CD4-positive, alpha-beta T cell (primary cell): ENCODE results near the gene CHST3. TPM values are rescaled to one million over a fixed set of nuclear protein-coding genes. Genes with fewer than 3 reads are reported as not detected.

Experiments used
- ATAC-seq: fragments of 200-7000 bp; cut with Tn5 transposase; one replicate; pipeline ENCODE4 v1.10.0; 2022; ENCODE audit warnings: mild to moderate bottlenecking; ENCODE audit not compliant: poor library complexity
- CTCF ChIA-PET: fragments of 350-600 bp; sonication (Branson Sonifier 250); formaldehyde crosslinking; loops from one replicate; lab custom pipeline; 2021; ENCODE audit warnings: antibody characterized with exemption, inconsistent platforms; lab: Charles Lee
- POLR2A ChIA-PET: fragments of 350-600 bp; sonication (Branson Sonifier 250); formaldehyde crosslinking; loops from one replicate; lab custom pipeline; 2021; ENCODE audit warnings: antibody characterized with exemption, inconsistent platforms; lab: Charles Lee
- DNase-seq, 14 experiments: peaks; one replicate each; pipeline ENCODE4 v3.0.0-alpha.2; 2013 to 2020; ENCODE audit warnings: mixed read lengths in 2 of 14
- H3K27ac ChIP-seq, 2 donors: one replicate each; pipeline versions ENCODE4 v1.5.1 to v1.7.0; 2013; ENCODE audit warnings: low read length in 2 of 2, low read depth in 1 of 2, mild to moderate bottlenecking in 1 of 2
- H3K27me3 ChIP-seq, 2 experiments: 1 replicate in 1 of 2; 2 replicates in 1 of 2; pipeline versions ENCODE4 v1.6.1 to v1.7.0; 2013; ENCODE audit warnings: low read length in 2 of 2, control low read depth in 1 of 2, mild to moderate bottlenecking in 1 of 2, moderate library complexity in 1 of 2; ENCODE audit not compliant: insufficient read depth in 2 of 2, control insufficient read depth in 1 of 2
- H3K36me3 ChIP-seq: one replicate; pipeline ENCODE4 v1.6.1; 2013; ENCODE audit warnings: low read length, control low read depth; ENCODE audit not compliant: insufficient read depth
- H3K4me1 ChIP-seq: one replicate; pipeline ENCODE4 v1.6.1; 2013; ENCODE audit warnings: low read length, control low read depth; ENCODE audit not compliant: insufficient read depth
- H3K4me3 ChIP-seq: one replicate; pipeline ENCODE4 v1.5.1; 2013; ENCODE audit warnings: mild to moderate bottlenecking, low read length, moderate library complexity
- H3K9me3 ChIP-seq, 2 experiments: 1 replicate in 1 of 2; 2 replicates in 1 of 2; pipeline versions ENCODE4 v1.6.1 to v1.7.0; 2013; ENCODE audit warnings: low read length in 2 of 2, mild to moderate bottlenecking in 2 of 2, control low read depth in 1 of 2, moderate library complexity in 1 of 2; ENCODE audit not compliant: control insufficient read depth in 1 of 2, insufficient read depth in 1 of 2
- H3K27ac Mint-ChIP-seq: one replicate; pipeline ENCODE4 v1.8.0; 2020; ENCODE audit warnings: mixed read lengths
- H3K27me3 Mint-ChIP-seq: one replicate; pipeline ENCODE4 v1.8.0; 2021; ENCODE audit warnings: mixed read lengths
- H3K36me3 Mint-ChIP-seq: one replicate; pipeline ENCODE4 v1.8.0; 2021; ENCODE audit warnings: low read depth, mixed read lengths
- H3K4me1 Mint-ChIP-seq: one replicate; pipeline ENCODE4 v1.8.0; 2021; ENCODE audit warnings: low read depth, mixed read lengths
- H3K4me3 Mint-ChIP-seq: one replicate; pipeline ENCODE4 v1.8.0; 2020; ENCODE audit warnings: mild to moderate bottlenecking, mixed read lengths
- H3K9me3 Mint-ChIP-seq: one replicate; pipeline ENCODE4 v1.8.0; 2020; ENCODE audit warnings: mixed read lengths
- intact Hi-C, 2 experiments: fragments of 100-400 bp; cut with DNase I in 1 of 2; cut with micrococcal nuclease in 1 of 2; formaldehyde crosslinking; loops; one replicate each; pipeline versions ENCODE4 v1.15.1 to v1.9.0; 2023 to 2025; cut with DNase I, micrococcal nuclease
- total RNA-seq, 174 experiments: library from RNA in 2 of 174; stranded (reverse) in 2 of 174; gene quantifications; one replicate each; pipeline ENCODE4 v1.2.3 and lab custom pipeline; 2021 to 2026
- TF ChIP-seq, protein P1 (sequence below): fragments of 200-600 bp; IDR thresholded peaks from one replicate; pipeline ENCODE4 v1.8.0; 2022; ENCODE audit warnings: antibody characterized with exemption, mild to moderate bottlenecking

The CHST3 gene
- total RNA-seq, 2 experiments from 2014 or later = not detected

DNA sequence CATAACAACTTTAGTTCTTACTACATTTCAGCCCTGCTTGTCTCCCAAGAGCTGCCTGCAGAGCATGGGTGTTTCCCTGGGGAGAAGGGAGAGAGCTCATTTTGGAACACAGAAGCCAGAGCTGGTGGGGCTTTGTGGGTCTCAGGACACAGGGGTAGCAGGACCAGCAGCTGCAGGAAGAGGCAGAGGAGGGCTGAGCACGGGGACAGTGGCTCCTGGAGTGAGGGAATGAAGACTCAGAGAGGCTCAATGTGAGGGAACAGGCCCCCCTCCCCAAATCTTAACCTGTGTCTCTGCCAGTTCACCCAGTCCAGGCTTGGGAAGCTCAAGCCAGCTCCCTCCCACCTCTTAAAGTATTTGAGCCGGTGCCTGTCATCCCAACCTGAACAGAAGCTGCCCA, 50.0 kb downstream of the CHST3 start:
- Mint-ChIP-seq H3K27me3 (no peaks in the 10 kb centered on the region), H3K4me1 (no peaks in the 10 kb centered on the region), H3K9me3 (no peaks in the 10 kb centered on the region), H3K27ac (no peak overlapping the region), H3K36me3 (no peaks in the 10 kb centered on the region), H3K4me3 (no peak overlapping the region)
- CTCF ChIA-PET = no interaction called here
- Histone ChIP-seq H3K36me3 (no peaks in the 10 kb centered on the region), H3K4me3 (no peak overlapping the region), H3K27ac (no peak overlapping the region), H3K4me1 (no peaks in the 10 kb centered on the region), H3K9me3 (no peaks in the 10 kb centered on the region), H3K27me3 (no peaks in the 10 kb centered on the region)
- intact Hi-C loops = no loop called here
- TF ChIP-seq, protein P1, sequence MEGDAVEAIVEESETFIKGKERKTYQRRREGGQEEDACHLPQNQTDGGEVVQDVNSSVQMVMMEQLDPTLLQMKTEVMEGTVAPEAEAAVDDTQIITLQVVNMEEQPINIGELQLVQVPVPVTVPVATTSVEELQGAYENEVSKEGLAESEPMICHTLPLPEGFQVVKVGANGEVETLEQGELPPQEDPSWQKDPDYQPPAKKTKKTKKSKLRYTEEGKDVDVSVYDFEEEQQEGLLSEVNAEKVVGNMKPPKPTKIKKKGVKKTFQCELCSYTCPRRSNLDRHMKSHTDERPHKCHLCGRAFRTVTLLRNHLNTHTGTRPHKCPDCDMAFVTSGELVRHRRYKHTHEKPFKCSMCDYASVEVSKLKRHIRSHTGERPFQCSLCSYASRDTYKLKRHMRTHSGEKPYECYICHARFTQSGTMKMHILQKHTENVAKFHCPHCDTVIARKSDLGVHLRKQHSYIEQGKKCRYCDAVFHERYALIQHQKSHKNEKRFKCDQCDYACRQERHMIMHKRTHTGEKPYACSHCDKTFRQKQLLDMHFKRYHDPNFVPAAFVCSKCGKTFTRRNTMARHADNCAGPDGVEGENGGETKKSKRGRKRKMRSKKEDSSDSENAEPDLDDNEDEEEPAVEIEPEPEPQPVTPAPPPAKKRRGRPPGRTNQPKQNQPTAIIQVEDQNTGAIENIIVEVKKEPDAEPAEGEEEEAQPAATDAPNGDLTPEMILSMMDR = no peak
- POLR2A ChIA-PET = no interaction called here
- ATAC-seq (no peak), DNase-seq (no peak)

DNA sequence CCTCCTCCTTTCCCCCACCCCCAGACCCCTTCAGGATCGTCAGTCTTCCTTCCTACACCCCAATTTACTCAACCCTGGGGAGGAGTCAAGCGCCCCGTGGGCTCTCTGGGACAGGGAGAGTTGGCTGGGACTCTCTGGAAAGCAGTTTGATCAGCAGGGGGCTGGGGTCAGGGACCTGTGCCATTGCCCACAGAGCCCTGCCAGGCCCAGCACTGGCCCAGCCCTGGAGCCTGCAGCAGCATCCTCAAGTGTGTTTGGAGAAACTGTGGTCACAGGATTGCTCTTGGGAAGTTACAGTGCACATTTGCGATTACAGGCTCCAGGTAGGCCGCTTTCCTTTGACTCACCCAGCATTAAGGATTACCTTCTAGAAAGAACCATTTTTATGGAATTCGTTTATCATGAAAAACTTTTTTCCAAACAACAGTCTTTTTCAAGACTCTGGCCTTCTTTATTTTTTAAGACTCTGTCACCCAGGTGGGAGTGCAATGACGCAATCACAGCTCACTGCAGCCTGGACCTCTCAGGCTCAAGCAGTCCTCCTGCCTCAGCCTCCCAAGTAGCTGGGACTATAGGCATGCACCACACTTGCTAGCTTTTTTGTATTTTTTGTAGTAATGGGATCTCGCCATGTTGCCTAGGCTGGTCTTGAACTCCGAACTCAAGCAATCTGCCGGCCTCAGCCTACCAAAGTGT, 50.7 kb downstream of the CHST3 start:
- no peak overlapping the region for H3K4me3 Mint-ChIP-seq
- POLR2A ChIA-PET = no interaction called here
- no peak overlapping the region for H3K4me3 ChIP-seq
- no peaks in the 10 kb centered on the region for H3K9me3 Mint-ChIP-seq
- H3K27me3 Mint-ChIP-seq = no peaks in the 10 kb centered on the region
- intact Hi-C loops = no loop called here
- no peaks in the 10 kb centered on the region for H3K36me3 Mint-ChIP-seq
- CTCF ChIA-PET = no interaction called here
- H3K27ac Mint-ChIP-seq = no peak overlapping the region
- no peaks in the 10 kb centered on the region for H3K36me3 ChIP-seq
- no peak for DNase-seq
- H3K27me3 ChIP-seq = no peaks in the 10 kb centered on the region
- no peaks in the 10 kb centered on the region for H3K4me1 Mint-ChIP-seq
- H3K4me1 ChIP-seq = no peaks in the 10 kb centered on the region
- no peaks in the 10 kb centered on the region for H3K9me3 ChIP-seq
- no peak overlapping the region for H3K27ac ChIP-seq
- TF ChIP-seq, protein P1 = no peak
- no peak for ATAC-seq

DNA sequence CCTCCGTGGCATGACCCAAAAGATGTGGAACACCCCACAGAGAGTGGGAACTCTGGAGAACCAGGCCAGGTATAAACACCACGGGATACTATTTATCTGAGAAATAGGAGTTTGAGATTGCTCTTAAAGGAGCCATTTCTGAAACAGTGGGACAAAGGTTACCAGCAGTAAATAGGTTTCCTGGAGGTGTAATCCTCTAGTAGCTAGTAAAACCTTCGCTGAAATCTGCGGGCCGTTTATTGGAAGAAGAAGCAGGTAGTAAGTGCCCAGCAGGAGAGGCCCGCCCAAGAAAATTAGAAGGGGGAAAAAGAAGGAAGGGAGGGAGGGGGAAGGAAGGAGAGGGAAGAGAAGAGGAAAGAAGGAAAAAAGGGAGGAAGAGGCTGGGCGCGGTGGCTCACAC, 51.6 kb downstream of the CHST3 start:
- intact Hi-C loops = no loop called here
- H3K4me3 ChIP-seq = no peak overlapping the region
- ATAC-seq (no peak), DNase-seq (no peak)
- no peaks in the 10 kb centered on the region for H3K4me1 ChIP-seq
- Mint-ChIP-seq H3K27ac (no peak overlapping the region), H3K36me3 (no peaks in the 10 kb centered on the region), H3K9me3 (no peaks in the 10 kb centered on the region), H3K4me3 (no peak overlapping the region), H3K27me3 (no peaks in the 10 kb centered on the region), H3K4me1 (no peaks in the 10 kb centered on the region)
- ChIA-PET CTCF (no interaction called here), POLR2A (no interaction called here)
- H3K9me3 ChIP-seq = no peaks in the 10 kb centered on the region
- H3K27me3 ChIP-seq = no peaks in the 10 kb centered on the region
- H3K27ac ChIP-seq = no peak overlapping the region
- TF ChIP-seq, protein P1 = no peak
- H3K36me3 ChIP-seq = no peaks in the 10 kb centered on the region
